SK-N-SH treated with all-trans-retinoic acid at 6 μM for 48 hours (cell line): ENCODE data around the gene SH3BP5.

Source experiments
- ARNTL ChIP-seq: fragments of 450-650 bp; formaldehyde crosslinking; IDR thresholded peaks from 2 replicates; pipeline ENCODE4 v1.5.0; 2020; ENCODE audit warnings: low read depth, mild to moderate bottlenecking, moderate library complexity, borderline replicate concordance
- SNAI2 ChIP-seq: fragments of 250-450 bp; sonication (Bioruptor Pico); IDR thresholded peaks from 2 replicates; pipeline ENCODE4 v1.5.0; 2020; ENCODE audit warnings: mild to moderate bottlenecking, moderate library complexity
- ZFP3 ChIP-seq: fragments of 250-450 bp; sonication (Bioruptor Pico); IDR thresholded peaks from 2 replicates; pipeline ENCODE4 v1.5.0; 2020; ENCODE audit warnings: mild to moderate bottlenecking, moderate library complexity
- ZNF70 ChIP-seq: fragments of 450-650 bp; formaldehyde crosslinking; IDR thresholded peaks from 2 replicates; pipeline ENCODE4 v1.5.0; 2020; ENCODE audit warnings: mild to moderate bottlenecking, moderate library complexity
- TF ChIP-seq, protein P1 (sequence below): fragments of 250-450 bp; sonication (Bioruptor Pico); IDR thresholded peaks from 2 replicates; pipeline ENCODE4 v1.8.0; 2020; ENCODE audit warnings: mild to moderate bottlenecking, moderate library complexity, borderline replicate concordance

- no peak for TF ChIP-seq SNAI2 (CRISPR knock-in tag)
- no peak for TF ChIP-seq ARNTL (CRISPR knock-in tag)
- no peak for TF ChIP-seq ZFP3 (CRISPR knock-in tag)
- no peak for TF ChIP-seq ZNF70 (CRISPR knock-in tag)
- TF ChIP-seq, protein P1, sequence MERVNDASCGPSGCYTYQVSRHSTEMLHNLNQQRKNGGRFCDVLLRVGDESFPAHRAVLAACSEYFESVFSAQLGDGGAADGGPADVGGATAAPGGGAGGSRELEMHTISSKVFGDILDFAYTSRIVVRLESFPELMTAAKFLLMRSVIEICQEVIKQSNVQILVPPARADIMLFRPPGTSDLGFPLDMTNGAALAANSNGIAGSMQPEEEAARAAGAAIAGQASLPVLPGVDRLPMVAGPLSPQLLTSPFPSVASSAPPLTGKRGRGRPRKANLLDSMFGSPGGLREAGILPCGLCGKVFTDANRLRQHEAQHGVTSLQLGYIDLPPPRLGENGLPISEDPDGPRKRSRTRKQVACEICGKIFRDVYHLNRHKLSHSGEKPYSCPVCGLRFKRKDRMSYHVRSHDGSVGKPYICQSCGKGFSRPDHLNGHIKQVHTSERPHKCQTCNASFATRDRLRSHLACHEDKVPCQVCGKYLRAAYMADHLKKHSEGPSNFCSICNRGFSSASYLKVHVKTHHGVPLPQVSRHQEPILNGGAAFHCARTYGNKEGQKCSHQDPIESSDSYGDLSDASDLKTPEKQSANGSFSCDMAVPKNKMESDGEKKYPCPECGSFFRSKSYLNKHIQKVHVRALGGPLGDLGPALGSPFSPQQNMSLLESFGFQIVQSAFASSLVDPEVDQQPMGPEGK (CRISPR knock-in tag): no peak
These were observed 59.8 kb downstream of the SH3BP5 start for GRCh38 chr3:15272426-15273196.
